SU-DHL-6 (cell line): ENCODE data around the gene PLCB1.

Experiments
- CTCF ChIP-seq: fragments of 200-600 bp; sonication (generic); IDR thresholded peaks from one replicate; pipeline ENCODE4 v1.5.1; 2017; ENCODE audit warnings: antibody characterized with exemption, mild to moderate bottlenecking, low read length, moderate library complexity; ENCODE audit not compliant: insufficient read depth, poor library complexity, severe bottlenecking
- EZH2phosphoT487 ChIP-seq: fragments of 200-600 bp; sonication (generic), shearing (Covaris generic); conservative IDR thresholded peaks from 2 replicates; pipeline ENCODE4 v1.6.1; 2018; ENCODE audit warnings: mild to moderate bottlenecking, antibody characterized with exemption, low read length, moderate library complexity, mixed read lengths

DNA sequence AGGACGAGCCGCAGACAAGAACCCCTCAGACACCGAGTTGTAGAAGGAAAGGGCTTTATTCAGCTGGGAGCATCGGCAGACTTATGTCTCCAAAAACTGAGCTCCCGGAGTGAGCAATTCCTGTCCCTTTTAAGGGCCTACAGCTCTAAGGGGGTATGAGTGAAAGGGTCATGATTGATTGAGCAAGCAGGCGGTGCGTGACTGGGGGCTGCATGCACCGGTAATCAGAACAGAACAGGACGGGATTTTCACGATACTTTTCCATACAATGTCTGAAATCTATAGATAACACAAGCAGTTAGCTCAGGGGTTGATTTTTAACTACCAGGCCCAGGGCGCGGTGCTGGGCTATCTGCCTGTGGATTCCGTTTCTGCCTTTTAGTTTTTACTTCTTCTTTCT lies 710.5 kb downstream of the PLCB1 start:
- TF ChIP-seq CTCF: no peak
- TF ChIP-seq EZH2phosphoT487: no peak
